GM12878 (cell line): ENCODE results near the gene PPP2R1A. TPM values are rescaled to one million over a fixed set of nuclear protein-coding genes. Genes with fewer than 3 reads are reported as not detected.

ENCODE experiments used
- ASH2L ChIP-seq: fragments of 300-600, 200-600 bp; sonication (generic); IDR thresholded peaks from 2 replicates; pipeline ENCODE4 v1.6.1; 2017; ENCODE audit warnings: low read depth, mild to moderate bottlenecking, borderline replicate concordance
- ATF7 ChIP-seq: fragments of 450-650 bp; IDR thresholded peaks from 2 replicates; pipeline ENCODE4 v1.6.1; 2016; ENCODE audit warnings: low read depth, mild to moderate bottlenecking
- CUX1 ChIP-seq: IDR thresholded peaks from 2 replicates; pipeline ENCODE4 v1.6.1; 2012; ENCODE audit warnings: improper control_type of control experiment, low read depth, low read length; ENCODE audit not compliant: insufficient replicate concordance
- RELA ChIP-seq: fragments of 450-650 bp; IDR thresholded peaks from 2 replicates; pipeline ENCODE4 v1.8.0; 2014; ENCODE audit warnings: borderline replicate concordance; ENCODE audit not compliant: partially characterized antibody
- SP1 ChIP-seq: IDR thresholded peaks from one replicate; pipeline ENCODE4 v1.6.1; 2011; ENCODE audit warnings: low read depth, low read length
- TAF1 ChIP-seq: IDR thresholded peaks from 2 replicates; pipeline ENCODE4 v1.6.1; 2011; ENCODE audit warnings: mild to moderate bottlenecking, low read depth, low read length, borderline replicate concordance
- ZNF274 ChIP-seq: IDR thresholded peaks from one replicate; pipeline ENCODE4 v1.8.0; 2011; ENCODE audit not compliant: insufficient read length, insufficient read depth
- polyA plus RNA-seq, 11 experiments: library from polyadenylated mRNA; depleted of rRNA in 4 of 11; unstranded in 6 of 11; stranded (reverse) in 5 of 11; fragments of >200 nt; fragmentation: Nextera tagmentation in 4 of 11; fragmentation: Illumina TruSeq in 1 of 11; extraction: Ambion mirVana in 4 of 11; extraction: Trizol in 1 of 11; gene quantifications; 1 replicate in 1 of 11; 2 replicates in 10 of 11; pipeline versions ENCODE4 v1.2.1 to v1.2.3, GENCODE V29; 2011 to 2016; ENCODE audit warnings: inconsistent platforms in 2 of 11, missing spikeins in 2 of 11, low read depth in 1 of 11
- total RNA-seq, 4 experiments: library from RNA; depleted of rRNA in 3 of 4; stranded (reverse); fragments of >200 nt in 3 of 4; fragmentation: Illumina TruSeq in 1 of 4; extraction: Trizol in 1 of 4; gene quantifications; 2 replicates each; pipeline versions ENCODE4 v1.2.1 to v1.2.3, GENCODE V29; 2013 to 2021

The PPP2R1A gene
- total and polyA plus RNA-seq, 10 of the 15 experiments (the other 5 are each of a cell fraction or from before 2014, with no cell fraction given): 16.0 to 359 (median 140) TPM

DNA sequence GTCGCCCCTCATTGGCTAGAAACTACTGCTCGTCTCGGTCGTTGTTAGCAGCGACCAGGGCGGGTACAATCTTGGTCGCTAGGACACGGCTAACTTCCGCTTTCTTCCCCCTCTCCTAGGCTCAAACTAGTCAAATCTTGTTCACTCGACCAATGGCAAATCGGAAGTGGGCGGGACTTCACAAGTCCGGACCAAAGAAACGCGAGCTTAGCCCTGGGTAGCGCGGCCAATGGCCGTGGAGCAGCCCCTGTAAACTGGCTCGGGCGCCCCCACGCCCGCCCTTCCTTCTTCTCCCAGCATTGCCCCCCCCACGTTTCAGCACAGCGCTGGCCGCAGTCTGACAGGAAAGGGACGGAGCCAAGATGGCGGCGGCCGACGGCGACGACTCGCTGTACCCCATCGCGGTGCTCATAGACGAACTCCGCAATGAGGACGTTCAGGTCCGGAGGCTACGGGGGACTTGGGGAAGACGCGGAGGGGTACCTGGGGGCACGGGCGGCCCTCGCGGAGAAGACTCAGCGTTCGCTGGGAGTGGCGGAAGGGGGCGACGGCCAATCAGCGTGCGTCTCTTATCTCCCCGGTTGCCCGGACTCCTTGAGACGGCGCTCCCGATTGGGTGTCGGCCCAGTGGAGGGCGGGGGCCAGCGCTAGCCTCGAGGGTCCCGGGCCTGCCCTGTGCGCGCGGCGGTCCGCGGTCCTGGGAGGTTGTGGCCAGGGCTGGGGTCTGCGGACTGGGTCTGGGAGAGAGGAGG lies at the start of gene PPP2R1A (continued):
- no peak for TF ChIP-seq CUX1
- TF ChIP-seq RELA: peak; percentile 62
- no peak for TF ChIP-seq ZNF274
- TF ChIP-seq ASH2L: no peak
- peak; percentile 96 for TF ChIP-seq TAF1
- peak; percentile 91 for TF ChIP-seq SP1
- no peak for TF ChIP-seq ATF7
- TF ChIP-seq, all 136 proteins: peak for 55
